ENCODE results near the gene MYO16.

DNA sequence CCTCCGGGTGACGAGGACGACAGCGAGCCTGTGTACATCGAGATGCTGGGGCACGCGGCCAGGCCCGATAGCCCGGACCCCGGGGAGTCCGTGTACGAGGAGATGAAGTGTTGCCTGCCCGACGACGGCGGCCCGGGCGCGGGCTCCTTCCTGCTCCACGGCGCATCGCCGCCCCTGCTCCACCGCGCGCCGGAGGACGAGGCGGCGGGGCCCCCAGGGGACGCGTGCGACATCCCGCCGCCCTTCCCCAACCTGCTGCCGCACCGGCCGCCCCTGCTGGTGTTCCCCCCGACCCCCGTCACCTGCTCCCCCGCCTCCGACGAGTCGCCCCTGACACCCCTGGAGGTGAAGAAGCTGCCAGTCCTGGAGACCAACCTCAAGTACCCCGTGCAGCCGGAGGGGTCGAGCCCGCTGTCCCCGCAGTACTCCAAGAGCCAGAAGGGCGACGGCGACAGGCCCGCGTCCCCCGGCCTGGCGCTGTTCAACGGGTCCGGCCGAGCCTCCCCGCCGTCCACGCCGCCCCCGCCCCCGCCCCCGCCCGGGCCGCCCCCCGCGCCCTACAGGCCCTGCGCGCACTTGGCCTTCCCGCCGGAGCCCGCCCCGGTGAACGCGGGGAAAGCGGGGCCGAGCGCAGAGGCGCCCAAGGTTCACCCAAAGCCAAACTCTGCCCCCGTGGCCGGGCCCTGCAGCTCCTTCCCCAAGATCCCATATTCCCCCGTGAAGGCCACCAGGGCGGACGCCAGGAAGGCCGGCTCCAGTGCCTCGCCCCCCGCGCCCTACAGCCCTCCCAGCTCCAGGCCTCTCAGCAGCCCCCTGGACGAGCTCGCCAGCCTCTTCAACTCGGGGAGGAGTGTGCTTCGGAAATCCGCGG is 511.3 kb downstream of the MYO16 start:
- TF ChIP-seq POLR2AphosphoS5 (IDR thresholded peaks at IDR 0.05; ENCODE audit: low read depth, low read length) = no peak
- TF ChIP-seq POLR2A (IDR thresholded peaks at IDR 0.05; ENCODE audit: low read depth, low read length) = no peak
- no peak for TF ChIP-seq SPI1 (IDR thresholded peaks at IDR 0.05; ENCODE audit: low read depth, low read length)
- no peak for TF ChIP-seq TAF1 (IDR thresholded peaks at IDR 0.05; ENCODE audit: low read depth, low read length)
- no peak for TF ChIP-seq POU2F2 (IDR thresholded peaks at IDR 0.05; ENCODE audit: low read depth, low read length)

All from GM12891 (cell line).